WI38 (cell line): ENCODE measurements around the gene PHF24.

ENCODE experiments used
- H3K4me3 ChIP-seq: 2 replicates; pipeline ENCODE4 v1.5.1; 2011; ENCODE audit warnings: low read depth, mild to moderate bottlenecking, control low read depth, low read length
- CTCF ChIP-seq: IDR thresholded peaks from 2 replicates; pipeline ENCODE4 v1.5.1; 2012; ENCODE audit warnings: low read depth, mild to moderate bottlenecking, control low read depth, low read length

The PHF24 gene

GRCh38 chr9:34956648-34957047 is 1.4 kb upstream of the PHF24 start:
- no peak overlapping the region for H3K4me3 ChIP-seq
- TF ChIP-seq CTCF: no peak

GRCh38 chr9:34958411-34958982 is 412 bp downstream of the PHF24 start:
- H3K4me3 ChIP-seq: 0 out of 2 replicates have a peak overlapping the region, but pooled peaks have one; percentile 8
- TF ChIP-seq CTCF: no peak

- no peak overlapping the region for H3K4me3 ChIP-seq
- no peak for TF ChIP-seq CTCF
These were observed 1.4 kb downstream of the PHF24 start for GRCh38 chr9:34959461-34959860.

GRCh38 chr9:34961574-34962490 is 3.7 kb downstream of the PHF24 start:
- TF ChIP-seq CTCF: no peak
- H3K4me3 ChIP-seq: no peak overlapping the region

- H3K4me3 ChIP-seq: no peak overlapping the region
- no peak for TF ChIP-seq CTCF
These were observed 4.5 kb downstream of the PHF24 start for GRCh38 chr9:34962546-34962945.

GRCh38 chr9:34963552-34963951 is 5.5 kb downstream of the PHF24 start:
- H3K4me3 ChIP-seq: no peak overlapping the region
- TF ChIP-seq CTCF: no peak

GRCh38 chr9:34964458-34964857 is 6.4 kb downstream of the PHF24 start:
- no peak for TF ChIP-seq CTCF
- no peak overlapping the region for H3K4me3 ChIP-seq
